NCI-H1092 (cell line): Measurements from ENCODE around the gene PKP4.
"Not testable (repeated sequence)": the region's sequence is repeated elsewhere in the genome, so short reads cannot be mapped to it uniquely, and the experiment has no call there.

Experiments used
- DNase-seq: peaks from one replicate; lab custom pipeline; 2025; lab: John Stamatoyannopoulos, UW

PKP4 gene, protein sequence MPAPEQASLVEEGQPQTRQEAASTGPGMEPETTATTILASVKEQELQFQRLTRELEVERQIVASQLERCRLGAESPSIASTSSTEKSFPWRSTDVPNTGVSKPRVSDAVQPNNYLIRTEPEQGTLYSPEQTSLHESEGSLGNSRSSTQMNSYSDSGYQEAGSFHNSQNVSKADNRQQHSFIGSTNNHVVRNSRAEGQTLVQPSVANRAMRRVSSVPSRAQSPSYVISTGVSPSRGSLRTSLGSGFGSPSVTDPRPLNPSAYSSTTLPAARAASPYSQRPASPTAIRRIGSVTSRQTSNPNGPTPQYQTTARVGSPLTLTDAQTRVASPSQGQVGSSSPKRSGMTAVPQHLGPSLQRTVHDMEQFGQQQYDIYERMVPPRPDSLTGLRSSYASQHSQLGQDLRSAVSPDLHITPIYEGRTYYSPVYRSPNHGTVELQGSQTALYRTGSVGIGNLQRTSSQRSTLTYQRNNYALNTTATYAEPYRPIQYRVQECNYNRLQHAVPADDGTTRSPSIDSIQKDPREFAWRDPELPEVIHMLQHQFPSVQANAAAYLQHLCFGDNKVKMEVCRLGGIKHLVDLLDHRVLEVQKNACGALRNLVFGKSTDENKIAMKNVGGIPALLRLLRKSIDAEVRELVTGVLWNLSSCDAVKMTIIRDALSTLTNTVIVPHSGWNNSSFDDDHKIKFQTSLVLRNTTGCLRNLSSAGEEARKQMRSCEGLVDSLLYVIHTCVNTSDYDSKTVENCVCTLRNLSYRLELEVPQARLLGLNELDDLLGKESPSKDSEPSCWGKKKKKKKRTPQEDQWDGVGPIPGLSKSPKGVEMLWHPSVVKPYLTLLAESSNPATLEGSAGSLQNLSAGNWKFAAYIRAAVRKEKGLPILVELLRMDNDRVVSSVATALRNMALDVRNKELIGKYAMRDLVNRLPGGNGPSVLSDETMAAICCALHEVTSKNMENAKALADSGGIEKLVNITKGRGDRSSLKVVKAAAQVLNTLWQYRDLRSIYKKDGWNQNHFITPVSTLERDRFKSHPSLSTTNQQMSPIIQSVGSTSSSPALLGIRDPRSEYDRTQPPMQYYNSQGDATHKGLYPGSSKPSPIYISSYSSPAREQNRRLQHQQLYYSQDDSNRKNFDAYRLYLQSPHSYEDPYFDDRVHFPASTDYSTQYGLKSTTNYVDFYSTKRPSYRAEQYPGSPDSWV

DNA sequence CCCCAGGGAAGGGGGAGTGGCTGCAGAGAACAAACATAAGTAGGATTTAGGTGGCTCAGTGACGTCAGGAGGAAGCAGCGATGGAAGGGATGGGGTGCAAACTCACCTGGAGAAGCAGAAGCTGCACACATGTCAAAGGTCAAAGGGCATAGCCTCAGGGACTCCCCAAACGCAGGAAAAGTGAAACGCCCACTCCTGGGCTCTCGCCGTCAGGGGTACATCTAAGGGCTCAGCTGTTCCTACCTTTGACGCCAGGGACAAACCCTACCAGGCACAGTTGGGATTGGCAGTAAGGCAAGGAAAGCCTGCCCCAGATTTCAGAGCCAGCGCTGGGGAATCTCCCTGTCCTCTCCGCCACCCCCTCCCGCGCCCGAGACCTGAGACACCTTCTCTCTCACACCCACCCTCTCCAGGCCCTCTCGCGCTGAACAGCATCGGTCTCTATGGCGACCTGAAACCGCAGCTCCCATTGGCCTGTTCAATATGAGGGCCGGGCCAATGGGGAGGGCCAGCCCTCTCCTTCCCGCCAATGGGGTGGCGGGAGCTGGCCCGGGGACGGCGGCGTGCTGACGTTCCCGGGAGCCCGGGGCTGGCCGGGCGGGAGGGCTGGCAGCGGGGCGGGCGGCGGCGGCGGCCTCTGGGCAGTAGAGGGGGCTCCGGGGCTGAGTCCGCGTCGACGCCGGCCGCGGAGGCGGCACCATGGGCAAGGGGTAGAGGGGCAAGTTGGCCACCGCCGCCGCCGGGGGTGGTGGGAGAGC, at the start of gene PKP4, which contains the start of gene CCDC148:
PKP4 (plus strand) TSS at position 644 of the 758 bp plus-strand sequence. CDS start 76,233 bp downstream, outside the sequence.
CCDC148 (minus strand) TSS at position 445 of the 758 bp plus-strand sequence; CDS start at position 131, 314 bp downstream.
- DNase-seq: peak; percentile 87

DNA sequence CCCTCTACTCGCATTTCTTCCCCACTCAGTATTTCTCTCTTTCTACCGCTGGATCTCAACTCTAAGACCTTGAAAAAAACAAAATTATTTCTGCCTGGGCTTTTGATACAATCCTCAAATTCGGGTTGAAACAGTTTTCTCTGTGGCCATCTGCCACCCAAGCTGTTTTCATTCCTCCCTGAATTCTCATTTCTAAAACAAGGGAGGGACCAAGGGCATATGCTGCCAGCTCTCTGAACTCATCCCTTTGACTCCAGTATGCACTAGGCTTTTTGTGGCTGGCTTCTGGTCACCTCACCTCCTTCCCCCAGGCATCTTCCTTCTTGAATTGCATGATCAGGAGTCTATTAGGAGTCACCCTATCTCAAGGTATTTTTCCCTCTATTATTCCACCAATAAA, 49.7 kb upstream of the PKP4 start:
- DNase-seq: no peak

DNA sequence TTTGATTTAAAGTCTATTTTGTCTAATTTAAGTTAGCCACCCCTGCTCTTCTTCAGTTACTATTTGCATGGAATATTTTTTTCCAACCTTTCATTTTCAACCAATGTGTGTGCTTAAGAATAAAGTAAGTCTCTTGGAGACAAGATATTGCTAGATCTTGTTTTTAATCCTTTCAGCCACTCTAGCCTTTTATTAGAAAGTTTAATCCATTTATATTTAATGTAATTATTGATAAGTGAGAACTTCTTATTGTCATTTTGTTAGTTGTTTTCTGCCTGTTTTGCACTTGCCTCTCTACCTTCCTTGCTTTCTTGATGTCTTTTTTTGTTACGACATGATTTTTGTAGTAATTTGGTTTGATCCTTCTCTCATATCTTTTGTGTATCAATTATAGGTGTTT, 46.6 kb upstream of the PKP4 start:
- no peak for DNase-seq

DNA sequence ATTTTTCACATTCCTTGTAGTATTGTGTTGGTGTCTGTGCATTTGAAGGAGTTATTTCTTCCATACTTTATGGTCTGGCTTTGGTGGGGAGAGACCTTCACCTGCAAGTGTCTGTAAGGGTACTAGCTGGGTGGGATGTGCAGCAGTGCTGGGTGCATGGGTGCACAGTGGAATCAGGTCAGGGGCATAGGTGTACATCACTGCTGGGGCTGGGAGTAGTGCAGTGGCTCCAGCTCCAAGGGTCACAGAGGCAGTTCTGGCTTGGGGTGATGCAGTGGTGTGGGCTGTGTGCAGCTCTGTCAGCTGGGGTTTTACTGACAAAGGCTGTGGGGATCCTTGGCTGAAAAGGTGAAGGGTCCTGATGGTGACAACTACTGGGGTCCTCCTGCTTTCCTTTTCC, 45.0 kb upstream of the PKP4 start:
- no peak for DNase-seq

DNA sequence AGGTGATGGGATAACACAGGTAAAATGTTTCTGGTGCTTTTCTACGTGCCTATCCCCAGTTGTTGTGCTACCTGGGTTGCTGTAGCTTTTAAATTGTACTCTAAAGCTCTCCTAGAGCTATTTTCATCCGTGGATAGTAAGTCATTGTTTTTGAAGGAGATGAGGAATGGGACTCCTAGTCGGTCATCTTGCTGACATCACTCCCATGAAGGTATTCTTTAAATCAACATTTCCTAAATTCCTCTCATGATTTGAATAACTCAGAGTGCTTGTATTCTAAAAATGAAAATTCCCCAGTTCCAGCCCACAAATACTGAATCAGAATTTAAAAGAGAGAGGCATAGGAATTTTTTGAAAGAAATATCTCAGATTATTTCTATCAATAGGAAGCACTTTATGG, 44.5 kb upstream of the PKP4 start:
- no peak for DNase-seq

DNA sequence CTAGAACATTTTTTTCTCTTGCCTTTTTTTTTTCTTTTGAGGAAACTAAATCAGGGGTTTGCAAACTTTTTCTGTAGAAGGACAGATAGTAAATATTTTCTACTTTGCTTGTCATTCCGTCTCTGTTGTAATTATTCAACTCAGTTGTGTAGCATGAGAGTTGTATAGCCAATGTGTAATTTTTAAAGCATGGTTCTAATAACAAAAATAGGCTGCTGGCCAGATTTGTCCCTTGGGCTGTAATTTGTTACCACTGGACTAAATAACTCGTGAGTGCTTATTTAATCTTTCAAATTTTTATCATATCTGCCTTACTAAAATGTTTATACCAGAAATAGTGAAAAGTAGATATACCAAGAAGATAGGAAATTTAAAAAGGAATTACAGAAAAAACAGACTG, 43.2 kb upstream of the PKP4 start:
- no peak for DNase-seq

DNA sequence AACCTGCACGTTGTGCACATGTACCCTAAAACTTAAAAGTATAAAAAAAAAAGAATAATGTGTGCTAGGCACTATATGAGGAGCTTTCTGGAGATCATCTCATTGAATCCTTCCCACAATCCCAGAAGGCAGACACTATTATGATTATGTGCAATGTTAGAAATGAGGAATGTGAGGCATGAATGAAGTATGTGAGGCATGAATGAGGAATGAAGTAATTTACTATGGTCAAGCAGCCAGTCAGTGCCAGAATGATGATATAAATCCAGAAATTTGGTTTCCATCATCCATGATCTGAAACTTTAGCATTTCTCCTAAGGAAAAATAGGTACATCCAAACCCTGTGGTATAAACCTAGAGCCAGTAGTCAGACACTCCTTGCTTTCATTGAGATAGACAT, 42.2 kb upstream of the PKP4 start:
- no peak for DNase-seq

DNA sequence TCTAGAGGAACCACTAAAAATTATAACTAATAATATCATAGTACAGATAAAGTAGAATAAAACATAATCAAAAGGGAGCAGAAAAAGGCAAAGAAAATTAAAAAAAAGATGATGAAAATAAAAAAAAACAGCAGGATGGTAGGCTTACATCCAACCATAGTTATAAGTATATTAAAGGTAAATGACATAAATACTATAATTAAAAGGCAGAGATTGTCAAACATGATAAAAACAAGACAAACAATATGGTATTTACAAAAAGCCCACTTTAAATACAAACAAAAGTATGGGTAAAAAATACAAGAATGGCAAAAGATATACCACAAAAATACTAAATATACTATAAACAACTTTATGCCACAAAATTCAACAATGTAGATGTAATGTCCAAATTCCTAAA, 24.6 kb upstream of the PKP4 start:
- DNase-seq: no peak

DNA sequence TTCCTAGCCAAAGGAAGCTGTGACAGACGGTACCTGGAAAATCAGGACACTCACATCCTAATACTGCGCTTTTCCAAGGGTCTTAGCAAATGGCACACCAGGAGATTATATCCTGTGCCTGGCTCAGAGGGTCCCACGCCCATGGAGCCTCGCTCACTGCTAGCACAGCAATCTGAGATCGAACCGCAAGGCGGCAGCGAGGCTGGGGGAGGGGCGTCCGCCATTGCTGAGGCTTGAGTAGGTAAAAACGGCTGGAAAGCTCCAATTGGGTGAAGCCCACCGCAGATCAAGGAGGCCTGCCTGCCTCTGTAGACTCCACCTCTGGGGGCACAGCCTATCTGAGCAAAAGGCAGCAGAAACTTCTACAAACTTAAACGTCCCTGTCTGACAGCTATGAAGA, 23.0 kb upstream of the PKP4 start:
- not testable (repeated sequence) for DNase-seq

DNA sequence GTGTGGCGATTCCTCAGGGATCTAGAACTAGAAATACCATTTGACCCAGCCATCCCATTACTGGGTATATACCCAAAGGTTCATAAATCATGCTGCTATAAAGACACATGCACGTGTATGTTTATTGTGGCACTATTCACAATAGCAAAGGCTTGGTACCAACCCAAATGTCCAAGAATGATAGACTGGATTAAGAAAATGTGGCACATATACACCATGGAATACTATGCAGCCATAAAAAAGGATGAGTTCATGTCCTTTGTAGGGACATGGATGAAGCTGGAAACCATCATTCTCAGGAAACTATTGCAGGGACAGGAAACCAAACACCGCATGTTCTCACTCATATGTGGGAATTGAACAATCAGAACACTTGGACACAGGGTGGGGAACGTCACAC, 17.7 kb upstream of the PKP4 start:
- not testable (repeated sequence) for DNase-seq

DNA sequence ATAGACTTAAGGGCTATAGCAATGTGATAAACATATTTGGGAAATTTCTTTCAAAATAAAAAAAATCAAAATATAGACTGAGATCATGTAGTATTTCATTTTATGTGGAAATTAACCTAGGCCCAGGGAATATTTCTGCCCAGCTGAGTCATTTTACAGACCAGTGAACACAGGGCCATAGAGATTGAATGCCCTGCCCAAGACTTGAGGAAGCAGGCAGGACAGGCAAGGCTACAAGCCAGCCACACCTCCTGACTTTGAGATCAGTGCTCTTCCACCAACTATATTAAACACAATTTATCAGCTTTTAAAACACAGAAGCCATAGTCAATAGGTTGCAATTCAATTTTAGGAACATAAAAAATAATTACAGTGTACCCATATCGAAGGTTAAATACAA, 13.1 kb upstream of the PKP4 start:
- DNase-seq: no peak

DNA sequence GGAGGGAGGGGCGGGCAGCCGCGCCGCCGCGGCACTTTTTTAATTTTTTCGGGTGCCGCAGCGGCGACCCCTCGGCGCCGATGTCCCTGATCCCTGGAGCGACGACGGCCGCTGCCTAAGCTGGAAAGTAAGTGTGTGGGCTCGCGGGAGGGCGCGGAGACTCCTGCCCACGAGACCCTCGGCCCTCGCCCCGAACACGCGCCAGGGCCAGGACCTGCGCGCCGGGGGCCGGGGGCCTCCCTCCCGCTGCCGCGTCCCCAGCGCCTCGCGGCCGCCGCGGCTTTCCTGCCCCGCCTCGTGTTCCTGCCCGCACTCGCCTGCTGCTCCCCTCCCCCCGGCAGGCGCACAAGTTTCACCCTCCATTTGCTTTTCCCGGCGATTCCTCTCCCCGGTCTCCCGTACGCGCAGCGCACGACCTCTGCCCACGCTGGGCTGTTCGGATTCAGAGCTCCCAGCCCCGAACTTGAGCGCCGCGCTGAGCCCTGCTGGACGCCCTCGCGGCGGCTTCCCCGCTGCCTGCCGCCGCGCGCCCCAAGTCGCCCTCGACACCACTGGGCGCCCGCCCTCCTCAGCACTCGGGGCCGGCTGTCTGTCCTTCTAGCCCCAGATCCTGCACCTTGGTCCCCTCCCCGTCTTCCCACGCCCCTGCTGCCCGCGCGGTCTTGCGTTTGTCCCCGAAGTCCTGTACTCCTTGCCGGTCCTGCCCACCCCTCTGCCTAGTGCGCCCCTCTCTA, 507 bp downstream of the PKP4 start:
- DNase-seq: peak; percentile 52

DNA sequence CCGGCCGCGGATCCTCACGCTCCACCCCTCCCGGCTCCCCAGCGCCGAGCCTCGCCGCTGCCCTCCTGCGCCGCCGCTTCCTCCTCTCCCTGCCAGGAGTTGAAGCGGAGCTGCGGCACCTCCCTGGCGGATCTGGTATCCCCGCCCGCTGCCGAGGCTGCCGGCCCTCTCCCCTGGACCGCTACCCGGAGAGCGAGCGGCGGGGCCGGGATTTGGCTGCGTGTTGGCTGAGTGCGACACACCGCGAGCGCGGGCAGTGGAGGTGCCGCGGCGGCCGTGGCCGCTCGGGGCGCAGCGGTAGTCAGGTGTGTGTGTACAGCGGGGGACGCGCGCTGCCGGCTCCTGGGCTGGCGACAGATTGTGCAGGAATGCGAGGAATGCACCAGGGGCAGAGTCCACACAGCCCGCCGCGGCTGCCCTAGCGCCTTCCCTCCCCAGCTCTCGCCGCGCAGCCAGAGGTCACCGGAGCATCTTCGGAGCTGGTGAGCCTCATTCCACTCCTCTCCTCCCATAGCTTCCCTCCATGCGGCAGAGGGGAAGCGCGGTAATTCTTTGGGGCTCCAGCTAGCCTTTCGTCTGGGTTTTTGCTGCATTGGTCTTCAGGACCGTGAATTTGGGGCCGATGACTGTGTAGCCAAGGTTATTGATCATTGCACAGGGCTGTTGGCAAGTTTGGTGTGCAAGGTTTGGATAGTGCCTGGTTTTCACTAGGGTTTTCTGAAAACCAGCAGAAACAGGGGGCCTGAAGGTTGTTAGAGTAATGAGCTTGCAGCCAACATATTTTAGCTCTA, 1.3 kb downstream of the PKP4 start:
- DNase-seq: peak; percentile 4

DNA sequence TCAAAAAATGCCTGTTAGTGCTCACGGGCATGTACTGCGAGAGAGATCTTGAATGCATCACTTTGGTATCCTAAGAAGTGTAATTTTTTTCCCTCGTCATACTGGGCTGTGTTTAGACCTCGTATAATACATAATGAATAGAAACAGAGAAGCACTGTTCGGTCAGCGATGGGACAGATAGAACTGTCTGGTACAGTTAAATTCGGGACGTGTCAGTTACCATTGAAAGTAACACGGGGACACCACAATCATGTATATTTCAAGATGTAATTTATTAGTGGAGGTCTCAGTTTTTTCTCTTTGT, 1.8 kb downstream of the PKP4 start:
- no peak for DNase-seq

DNA sequence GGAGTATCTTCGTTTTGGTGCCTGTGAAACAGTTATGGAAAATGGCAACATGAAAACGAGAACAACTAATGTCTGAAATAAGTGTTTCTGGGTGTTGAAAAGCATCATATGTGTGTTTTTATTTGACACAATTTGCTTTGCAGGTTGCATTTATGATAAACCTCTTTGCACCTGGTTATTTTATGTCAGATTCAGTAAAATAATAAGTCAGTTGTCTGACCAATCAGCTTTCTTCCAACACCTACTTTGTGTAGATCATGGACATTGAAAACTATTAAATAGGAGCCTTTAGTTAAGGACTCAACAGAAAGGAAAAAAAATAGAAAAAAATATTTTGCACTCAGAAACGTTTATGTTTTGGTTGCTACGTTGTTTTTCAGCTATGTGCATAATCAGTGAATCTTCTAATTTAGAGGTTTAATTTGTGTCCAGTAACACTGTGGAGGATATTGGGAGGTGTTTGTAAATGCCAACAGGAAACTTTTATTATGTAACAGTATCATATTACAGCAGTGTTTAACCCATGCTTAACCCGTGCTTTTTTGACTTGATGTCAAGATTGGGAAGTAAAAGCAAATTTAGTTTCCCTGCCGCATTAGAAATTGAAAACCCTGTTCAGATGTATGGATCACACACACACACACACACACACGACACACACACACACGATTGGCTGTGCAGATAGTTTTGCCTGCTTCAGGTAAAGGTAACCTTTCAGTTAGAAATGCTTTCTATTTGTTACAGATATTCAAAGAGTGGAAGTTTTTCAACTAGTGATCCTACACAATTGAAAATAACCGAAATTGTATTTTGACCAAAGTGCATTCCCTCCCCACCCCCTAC, 2.6 kb downstream of the PKP4 start:
- DNase-seq: no peak

DNA sequence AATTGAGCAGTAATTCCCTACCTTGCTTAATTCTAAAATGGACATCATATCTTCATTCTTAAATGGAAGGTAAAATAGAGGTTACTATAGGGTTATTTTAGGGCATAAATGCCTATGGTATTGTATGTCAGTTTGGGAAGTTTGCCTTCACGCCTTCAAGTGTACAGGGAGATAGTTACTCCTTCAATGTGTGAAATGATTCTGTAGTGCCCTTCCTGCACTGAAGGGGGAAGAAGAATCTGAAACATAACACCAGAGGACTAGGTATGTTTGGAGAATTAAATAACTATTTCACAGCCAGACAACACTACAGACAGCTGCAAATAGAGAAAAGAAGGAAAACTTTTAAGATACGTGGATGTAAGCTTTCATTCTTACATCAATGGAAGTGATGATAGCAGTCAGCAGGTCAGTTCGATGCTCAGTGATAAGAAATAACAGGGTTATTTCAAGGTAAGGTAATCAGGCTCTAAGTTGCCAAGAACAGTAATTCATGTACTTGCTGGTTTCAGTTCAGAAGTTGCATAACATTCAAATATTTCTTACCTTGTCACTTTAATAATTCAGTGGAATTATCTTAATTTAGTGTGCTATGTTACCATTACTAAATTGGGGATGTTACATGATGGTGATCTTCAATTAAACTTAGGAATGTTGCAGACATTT, 4.0 kb downstream of the PKP4 start:
- no peak for DNase-seq

DNA sequence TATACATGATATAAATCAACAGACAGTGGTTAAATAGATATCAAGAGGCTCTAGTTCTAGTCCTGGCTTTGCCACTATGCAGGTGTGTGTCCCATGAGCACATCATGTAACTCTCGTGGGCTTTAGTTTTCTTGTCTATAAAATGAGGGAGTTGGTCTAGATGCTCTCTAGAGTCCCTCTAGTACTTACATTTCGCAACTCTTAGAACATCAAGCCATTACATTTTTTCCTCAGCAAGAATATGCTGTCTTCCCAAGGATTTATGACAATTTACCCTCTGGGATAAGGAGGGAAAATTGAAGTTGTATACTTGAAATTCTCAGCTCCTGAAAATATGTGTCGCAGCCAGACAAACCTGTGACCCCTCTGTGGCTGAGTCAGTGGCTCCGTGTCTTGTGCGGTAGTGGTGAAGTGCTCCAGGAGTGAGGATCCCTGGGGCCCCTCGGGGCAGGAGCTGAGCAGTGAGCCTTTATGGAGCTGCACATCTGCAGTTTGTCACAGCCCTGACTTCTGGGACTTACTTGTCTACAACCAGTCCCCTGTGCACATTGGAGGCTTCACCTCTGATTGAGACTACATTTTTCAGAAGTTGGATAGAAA, 6.8 kb downstream of the PKP4 start:
- DNase-seq: no peak
